Activated T-cell treated with anti-CD3 and anti-CD28 coated beads, Interleukin-2, amount 50 U/mL, for 72 hours (primary cell): ENCODE results near the gene MCL1. TPM values are rescaled to one million over a fixed set of nuclear protein-coding genes. Genes with fewer than 3 reads are reported as not detected.

Experiments
- ATAC-seq, 2 donors: fragments of 150-1000 bp; cut with Tn5 transposase; replicated peaks in 1 of 2; 2 replicates each; pipeline ENCODE4 v1.10.0; 2021; ENCODE audit warnings: moderate library complexity in 2 of 2, mild to moderate bottlenecking in 1 of 2
- DNase-seq, 2 donors: peaks; one replicate each; pipeline ENCODE4 v3.0.0; 2021 to 2022; ENCODE audit warnings: mixed read lengths in 1 of 2
- H3K27ac Mint-ChIP-seq: one replicate; pipeline ENCODE4 v1.8.0; 2022; ENCODE audit warnings: mild to moderate bottlenecking, moderate library complexity, mixed read lengths
- H3K27me3 Mint-ChIP-seq: one replicate; pipeline ENCODE4 v1.8.0; 2022; ENCODE audit warnings: low read depth, mixed read lengths
- H3K36me3 Mint-ChIP-seq, 2 donors: one replicate each; pipeline ENCODE4 v1.8.0; 2022; ENCODE audit warnings: mixed read lengths in 2 of 2, mild to moderate bottlenecking in 1 of 2; ENCODE audit not compliant: insufficient read depth in 2 of 2
- H3K4me1 Mint-ChIP-seq: one replicate; pipeline ENCODE4 v1.8.0; 2022; ENCODE audit warnings: low read depth, mixed read lengths
- H3K4me3 Mint-ChIP-seq, 2 donors: one replicate each; pipeline ENCODE4 v1.8.0; 2022; ENCODE audit warnings: mild to moderate bottlenecking in 2 of 2, mixed read lengths in 2 of 2, moderate library complexity in 2 of 2
- H3K9me3 Mint-ChIP-seq, 2 donors: one replicate each; pipeline ENCODE4 v1.8.0; 2022; ENCODE audit warnings: mixed read lengths in 2 of 2
- total RNA-seq, 2 donors: library from RNA; stranded (reverse); gene quantifications; one replicate each; pipeline ENCODE4 v1.2.3, GENCODE V29; 2022

MCL1 gene
- total RNA-seq, 2 donors from 2014 or later: 373 to 495 TPM

- Mint-ChIP-seq H3K36me3 (peaks cover 2 to 3% of the 10 kb centered on the region in 2 donors), H3K4me1 (peaks cover 75% of the 10 kb centered on the region), H3K27me3 (no peaks in the 10 kb centered on the region), H3K27ac (peak overlapping the region; percentile 100), H3K4me3 (peak overlapping the region; percentile 89 to 100), H3K9me3 (no peaks in the 10 kb centered on the region)
- ATAC-seq (peak; percentile 25 to 42), DNase-seq (peak; percentile 90 to 91)
Observed at GRCh38 chr1:150562446-150563339, 16.7 kb downstream of the MCL1 start.

DNA sequence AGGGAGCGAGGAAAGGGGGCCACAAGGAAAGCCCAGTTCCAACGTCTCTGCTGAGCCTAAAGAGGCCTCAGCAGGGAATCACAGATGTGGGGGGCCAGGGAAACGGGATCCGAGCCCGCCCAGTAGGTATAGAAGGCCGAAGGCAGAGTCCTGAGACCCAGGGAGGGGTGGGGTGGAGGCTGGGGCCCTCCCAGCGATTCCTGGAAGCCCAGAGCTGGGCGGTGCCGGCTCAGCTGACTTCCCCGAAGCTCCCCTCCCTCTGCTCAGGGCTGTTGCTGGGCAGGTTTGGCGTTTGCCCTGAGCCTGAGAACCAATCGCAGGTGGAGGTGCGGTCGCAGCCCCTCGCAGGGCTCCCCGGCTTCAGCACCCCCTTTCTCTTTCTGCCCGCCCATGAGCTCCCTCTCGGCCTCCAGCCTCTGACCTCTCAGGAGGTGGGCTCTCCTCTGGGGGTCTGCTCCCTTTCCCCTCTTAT is 17.4 kb downstream of the MCL1 start:
- peak; percentile 94 to 96 for DNase-seq
- peaks cover 68% of the 10 kb centered on the region for H3K4me1 Mint-ChIP-seq
- no peaks in the 10 kb centered on the region for H3K27me3 Mint-ChIP-seq
- H3K36me3 Mint-ChIP-seq: peaks cover under 1 to 2% of the 10 kb centered on the region in 2 donors
- no peaks in the 10 kb centered on the region for H3K9me3 Mint-ChIP-seq
- peak; percentile 55 to 59 for ATAC-seq
- peak overlapping the region; percentile 100 for H3K27ac Mint-ChIP-seq
- H3K4me3 Mint-ChIP-seq: peak overlapping the region; percentile 89 to 100

- H3K4me1 Mint-ChIP-seq: peaks cover 62% of the 10 kb centered on the region
- peak overlapping the region; percentile 89 to 100 for H3K4me3 Mint-ChIP-seq
- no peaks in the 10 kb centered on the region for H3K27me3 Mint-ChIP-seq
- no peaks in the 10 kb centered on the region for H3K9me3 Mint-ChIP-seq
- peak; percentile 78 to 79 for DNase-seq
- peak; percentile 33 to 41 for ATAC-seq
- H3K27ac Mint-ChIP-seq: peak overlapping the region; percentile 100
- peaks cover 0 to 2% of the 10 kb centered on the region in 2 donors for H3K36me3 Mint-ChIP-seq
Observed at GRCh38 chr1:150561254-150561973, 18.0 kb downstream of the MCL1 start.

- peak; percentile 35 to 42 for ATAC-seq
- Mint-ChIP-seq H3K27ac (peak overlapping the region; percentile 100), H3K27me3 (no peaks in the 10 kb centered on the region), H3K9me3 (no peaks in the 10 kb centered on the region), H3K4me1 (peaks cover 55% of the 10 kb centered on the region), H3K36me3 (peaks cover 0 to 2% of the 10 kb centered on the region in 2 donors), H3K4me3 (peak overlapping the region; percentile 89 to 100)
- DNase-seq: peak; percentile 92 to 93
Observed at GRCh38 chr1:150560576-150561253, 18.7 kb downstream of the MCL1 start.

GRCh38 chr1:150560011-150560438 is 19.4 kb downstream of the MCL1 start:
- Mint-ChIP-seq H3K27me3 (no peaks in the 10 kb centered on the region), H3K4me1 (peaks cover 48% of the 10 kb centered on the region), H3K4me3 (peak overlapping the region; percentile 61 to 100), H3K36me3 (peaks cover 0 to 4% of the 10 kb centered on the region in 2 donors), H3K9me3 (no peaks in the 10 kb centered on the region), H3K27ac (peak overlapping the region; percentile 52)
- peak; percentile 6 to 14 for ATAC-seq
- DNase-seq: peak; percentile 80 to 85

DNA sequence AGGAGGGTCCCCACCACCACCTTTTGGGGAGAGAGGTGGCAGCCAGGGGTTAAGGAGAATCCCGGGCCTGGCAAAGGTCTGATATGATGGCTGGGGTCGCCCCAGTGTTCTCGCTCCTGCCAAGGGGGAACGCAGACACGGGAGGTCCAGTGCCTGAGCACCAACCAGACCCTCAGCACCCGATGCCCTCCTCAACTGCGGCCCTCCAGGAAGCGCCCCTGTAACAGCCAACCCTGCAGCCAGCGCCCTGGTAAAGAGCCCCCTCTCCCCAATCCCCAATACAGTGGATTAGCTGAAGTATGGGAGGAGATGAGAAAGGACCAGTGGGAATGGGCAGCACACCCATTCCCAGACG is 19.8 kb downstream of the MCL1 start:
- Mint-ChIP-seq H3K27ac (no peak overlapping the region), H3K9me3 (no peaks in the 10 kb centered on the region), H3K36me3 (peaks cover 0 to 4% of the 10 kb centered on the region in 2 donors), H3K27me3 (no peaks in the 10 kb centered on the region), H3K4me3 (peak overlapping the region in 1 of 2 donors; percentile 61), H3K4me1 (peaks cover 44% of the 10 kb centered on the region)
- no peak for ATAC-seq
- DNase-seq: no peak

GRCh38 chr1:150558761-150559655 is 20.4 kb downstream of the MCL1 start:
- no peak overlapping the region for H3K27ac Mint-ChIP-seq
- DNase-seq (no peak), ATAC-seq (no peak)
- no peaks in the 10 kb centered on the region for H3K9me3 Mint-ChIP-seq
- peaks cover 0 to 4% of the 10 kb centered on the region in 2 donors for H3K36me3 Mint-ChIP-seq
- peaks cover 38% of the 10 kb centered on the region for H3K4me1 Mint-ChIP-seq
- no peak overlapping the region for H3K4me3 Mint-ChIP-seq
- H3K27me3 Mint-ChIP-seq: no peaks in the 10 kb centered on the region

- H3K27ac Mint-ChIP-seq: no peak overlapping the region
- no peak for DNase-seq
- peaks cover 31% of the 10 kb centered on the region for H3K4me1 Mint-ChIP-seq
- no peak for ATAC-seq
- no peaks in the 10 kb centered on the region for H3K9me3 Mint-ChIP-seq
- no peak overlapping the region for H3K4me3 Mint-ChIP-seq
- H3K36me3 Mint-ChIP-seq: peaks cover 0 to 4% of the 10 kb centered on the region in 2 donors
- no peaks in the 10 kb centered on the region for H3K27me3 Mint-ChIP-seq
Observed at GRCh38 chr1:150558303-150558704, 21.1 kb downstream of the MCL1 start.

- Mint-ChIP-seq H3K27ac (no peak overlapping the region), H3K9me3 (no peaks in the 10 kb centered on the region), H3K4me3 (no peak overlapping the region), H3K4me1 (peaks cover 28% of the 10 kb centered on the region), H3K27me3 (no peaks in the 10 kb centered on the region), H3K36me3 (peaks cover 0 to 4% of the 10 kb centered on the region in 2 donors)
- DNase-seq (no peak), ATAC-seq (no peak)
Observed at GRCh38 chr1:150557813-150558212, 21.6 kb downstream of the MCL1 start.

DNA sequence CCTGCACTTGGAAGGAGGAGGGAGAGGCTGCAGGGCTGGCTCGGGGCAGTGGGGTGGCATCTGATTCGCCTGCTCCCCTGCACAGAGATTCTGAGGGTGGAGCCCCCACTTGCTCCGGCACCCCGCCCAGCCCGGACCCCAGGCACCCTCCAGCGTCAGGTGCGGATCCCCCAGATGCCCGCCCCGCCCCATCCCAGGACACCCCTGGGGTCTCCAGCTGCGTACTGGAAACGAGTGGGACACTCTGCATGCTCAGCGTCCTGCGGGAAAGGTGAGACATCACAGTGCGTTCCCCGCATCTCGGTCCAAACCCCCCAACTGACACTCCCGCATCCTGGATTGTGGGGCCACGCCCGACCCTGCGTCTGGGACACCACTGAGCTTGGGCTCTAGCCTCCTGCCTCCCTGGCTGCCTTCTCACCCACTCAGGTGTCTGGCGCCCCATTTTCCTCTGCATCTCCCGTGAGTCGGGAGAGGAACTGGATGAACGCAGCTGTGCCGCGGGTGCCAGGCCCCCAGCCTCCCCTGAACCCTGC is 22.3 kb downstream of the MCL1 start:
- Mint-ChIP-seq H3K36me3 (peaks cover 0 to 3% of the 10 kb centered on the region in 2 donors), H3K27me3 (no peaks in the 10 kb centered on the region), H3K27ac (no peak overlapping the region), H3K4me1 (peaks cover 28% of the 10 kb centered on the region), H3K9me3 (no peaks in the 10 kb centered on the region), H3K4me3 (no peak overlapping the region)
- DNase-seq: no peak
- ATAC-seq: no peak

DNA sequence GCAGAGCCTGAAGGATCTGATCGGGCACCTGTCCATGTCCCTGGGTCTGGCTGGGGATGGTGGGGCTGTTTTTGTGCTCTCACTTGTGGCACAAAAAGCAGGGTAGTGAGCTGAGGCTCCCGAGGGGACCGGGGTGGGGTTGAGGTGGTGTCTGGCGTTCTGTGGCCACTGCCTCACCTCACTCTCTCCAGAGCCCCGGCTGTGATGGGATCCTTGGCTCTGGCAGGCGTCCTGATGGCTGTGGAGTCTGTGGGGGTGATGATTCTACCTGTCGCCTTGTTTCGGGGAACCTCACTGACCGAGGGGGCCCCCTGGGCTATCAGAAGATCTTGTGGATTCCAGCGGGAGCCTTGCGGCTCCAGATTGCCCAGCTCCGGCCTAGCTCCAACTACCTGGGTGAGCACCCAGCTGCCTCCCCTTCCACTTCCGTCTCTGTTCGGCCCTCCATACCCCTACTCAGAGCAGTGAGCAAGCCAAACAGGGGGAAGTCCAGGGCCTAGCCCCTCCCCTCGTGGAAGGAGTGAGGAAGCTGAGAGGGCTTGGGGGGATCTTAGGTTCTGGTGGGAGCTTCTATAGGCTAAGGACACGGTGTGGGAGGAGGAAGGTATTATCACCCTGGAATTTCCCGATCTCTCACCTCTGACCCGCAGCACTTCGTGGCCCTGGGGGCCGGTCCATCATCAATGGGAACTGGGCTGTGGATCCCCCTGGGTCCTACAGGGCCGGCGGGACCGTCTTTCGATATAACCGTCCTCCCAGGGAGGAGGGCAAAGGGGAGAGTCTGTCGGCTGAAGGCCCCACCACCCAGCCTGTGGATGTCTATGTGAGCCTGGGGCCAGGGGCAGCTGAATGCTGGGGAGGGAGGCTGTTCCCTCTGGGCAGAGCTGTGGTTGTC is 23.2 kb downstream of the MCL1 start:
- H3K9me3 Mint-ChIP-seq: no peaks in the 10 kb centered on the region
- H3K4me1 Mint-ChIP-seq: peaks cover 32% of the 10 kb centered on the region
- H3K4me3 Mint-ChIP-seq: no peak overlapping the region
- H3K36me3 Mint-ChIP-seq: peaks cover 0 to 3% of the 10 kb centered on the region in 2 donors
- no peak overlapping the region for H3K27ac Mint-ChIP-seq
- peaks cover 5% of the 10 kb centered on the region for H3K27me3 Mint-ChIP-seq
- no peak for ATAC-seq
- no peak for DNase-seq
